ENCODE measurements around the gene GDI2.

DNA sequence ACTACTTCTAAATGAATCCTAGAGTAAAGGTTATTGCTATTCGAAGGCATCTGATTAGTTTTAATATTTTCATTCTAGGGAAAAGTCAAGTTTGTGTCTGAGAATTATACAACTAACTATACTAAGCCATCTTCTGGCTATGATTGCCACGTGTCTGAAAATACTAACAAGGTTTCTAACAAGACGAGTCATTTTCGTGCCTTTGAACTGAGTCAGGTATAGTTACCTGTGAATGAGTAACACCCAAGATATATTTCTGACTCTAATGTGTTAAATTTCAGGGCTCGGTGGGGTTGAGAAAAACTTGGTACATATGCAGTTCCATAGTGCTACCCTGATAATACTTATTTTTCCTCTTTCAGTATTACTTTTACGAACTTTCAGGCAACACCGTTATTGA, 93.1 kb downstream of the GDI2 start:
- TF ChIP-seq TAF1 (IDR thresholded peaks at IDR 0.05; ENCODE audit: borderline replicate concordance, insufficient read depth, low read length), result no peak
- TF ChIP-seq POLR2AphosphoS5 (IDR thresholded peaks at IDR 0.05; ENCODE audit: low read depth, low read length), result no peak
- TF ChIP-seq, protein P1, sequence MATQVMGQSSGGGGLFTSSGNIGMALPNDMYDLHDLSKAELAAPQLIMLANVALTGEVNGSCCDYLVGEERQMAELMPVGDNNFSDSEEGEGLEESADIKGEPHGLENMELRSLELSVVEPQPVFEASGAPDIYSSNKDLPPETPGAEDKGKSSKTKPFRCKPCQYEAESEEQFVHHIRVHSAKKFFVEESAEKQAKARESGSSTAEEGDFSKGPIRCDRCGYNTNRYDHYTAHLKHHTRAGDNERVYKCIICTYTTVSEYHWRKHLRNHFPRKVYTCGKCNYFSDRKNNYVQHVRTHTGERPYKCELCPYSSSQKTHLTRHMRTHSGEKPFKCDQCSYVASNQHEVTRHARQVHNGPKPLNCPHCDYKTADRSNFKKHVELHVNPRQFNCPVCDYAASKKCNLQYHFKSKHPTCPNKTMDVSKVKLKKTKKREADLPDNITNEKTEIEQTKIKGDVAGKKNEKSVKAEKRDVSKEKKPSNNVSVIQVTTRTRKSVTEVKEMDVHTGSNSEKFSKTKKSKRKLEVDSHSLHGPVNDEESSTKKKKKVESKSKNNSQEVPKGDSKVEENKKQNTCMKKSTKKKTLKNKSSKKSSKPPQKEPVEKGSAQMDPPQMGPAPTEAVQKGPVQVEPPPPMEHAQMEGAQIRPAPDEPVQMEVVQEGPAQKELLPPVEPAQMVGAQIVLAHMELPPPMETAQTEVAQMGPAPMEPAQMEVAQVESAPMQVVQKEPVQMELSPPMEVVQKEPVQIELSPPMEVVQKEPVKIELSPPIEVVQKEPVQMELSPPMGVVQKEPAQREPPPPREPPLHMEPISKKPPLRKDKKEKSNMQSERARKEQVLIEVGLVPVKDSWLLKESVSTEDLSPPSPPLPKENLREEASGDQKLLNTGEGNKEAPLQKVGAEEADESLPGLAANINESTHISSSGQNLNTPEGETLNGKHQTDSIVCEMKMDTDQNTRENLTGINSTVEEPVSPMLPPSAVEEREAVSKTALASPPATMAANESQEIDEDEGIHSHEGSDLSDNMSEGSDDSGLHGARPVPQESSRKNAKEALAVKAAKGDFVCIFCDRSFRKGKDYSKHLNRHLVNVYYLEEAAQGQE (IDR thresholded peaks at IDR 0.05; ENCODE audit: insufficient read depth in 1 of 2, low read depth in 2 of 2, low read length in 2 of 2), result no peak
